Activated naive CD4-positive, alpha-beta T cell (primary cell): Measurements from ENCODE around the gene MGST3.
"Not testable (repeated sequence)": the region's sequence is repeated elsewhere in the genome, so short reads cannot be mapped to it uniquely, and the experiment has no call there.

ENCODE experiments used
- DNase-seq, 4 experiments: peaks; one replicate each; lab custom pipeline; 2025; lab: John Stamatoyannopoulos, UW

Gene MGST3

DNA sequence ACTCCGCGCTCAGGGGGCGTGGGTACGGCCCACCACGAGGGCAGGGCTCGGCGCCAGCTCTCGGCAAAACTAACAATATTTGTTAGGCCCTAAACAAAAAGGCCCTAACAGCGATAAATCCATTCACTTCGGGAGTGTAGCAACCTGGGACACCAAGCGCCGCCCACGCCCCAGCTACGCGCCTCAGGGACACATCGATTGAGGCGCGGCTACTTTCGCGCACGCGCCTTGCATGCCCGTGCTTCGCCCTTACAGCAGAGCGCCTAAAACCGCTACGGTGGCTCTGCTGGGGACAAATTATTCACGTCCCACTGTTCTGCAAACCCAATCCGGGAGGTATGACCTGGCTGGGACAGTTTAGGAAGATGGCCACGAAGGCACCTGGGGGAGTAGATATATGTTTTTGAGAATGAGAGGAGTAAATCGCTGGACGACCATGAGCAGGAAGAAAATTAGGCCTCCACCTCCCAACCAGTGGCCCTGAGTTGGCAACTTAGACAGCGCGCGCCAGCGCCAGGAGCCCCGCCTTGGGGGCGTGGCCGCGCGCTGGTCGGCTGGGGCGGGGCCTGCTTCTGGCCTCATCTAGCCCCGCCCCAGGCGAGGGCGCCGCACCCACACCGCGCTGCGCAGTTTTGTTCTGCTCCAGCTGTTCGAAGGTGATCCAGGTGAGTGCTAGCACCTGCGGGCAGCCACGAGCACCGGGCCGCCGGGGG is at the start of gene MGST3:
TSS of gene MGST3 (plus strand) at position 606 of the 713 bp plus-strand sequence. CDS start 18,614 bp downstream, outside the sequence.
- DNase-seq, result peak; percentile 79 to 92 (median 88)

DNA sequence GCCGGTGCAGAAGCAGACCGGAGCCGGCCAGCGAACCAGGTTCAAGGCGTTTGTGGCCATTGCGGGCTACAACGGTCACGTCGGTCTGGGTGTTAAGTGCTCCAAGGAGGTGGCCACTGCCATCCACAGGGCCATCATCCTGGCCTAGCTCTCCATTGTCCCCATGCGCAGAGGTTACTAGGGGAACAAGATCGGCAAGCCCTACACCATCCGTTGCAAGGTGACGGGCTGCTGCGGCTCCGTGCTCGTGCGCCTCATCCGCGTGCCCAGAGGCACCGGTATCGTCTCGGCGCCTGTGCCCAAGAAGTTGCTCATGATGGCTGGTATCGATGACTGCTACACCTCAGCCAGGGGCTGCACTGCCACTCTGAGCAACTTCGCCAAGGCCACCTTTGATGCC is 49.1 kb upstream of the MGST3 start:
- no peak for DNase-seq

DNA sequence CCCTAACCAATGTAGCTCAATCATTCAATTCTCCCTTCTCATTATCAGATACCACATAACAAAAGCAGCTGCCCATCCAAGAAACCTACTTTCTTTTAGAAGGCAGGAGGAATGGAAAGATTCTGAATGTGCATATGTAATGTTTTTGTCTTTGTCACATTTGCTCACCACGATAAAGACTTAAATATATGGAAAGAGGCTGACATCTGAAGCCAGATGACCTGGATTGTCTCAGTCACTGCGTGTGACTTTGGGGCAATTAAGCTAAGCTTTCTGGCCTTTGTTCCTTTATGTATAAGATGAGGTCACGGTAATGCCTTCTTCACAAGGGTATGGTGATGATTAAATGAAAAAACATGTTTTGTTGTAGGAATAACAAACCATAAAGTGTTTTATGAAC is 44.6 kb upstream of the MGST3 start:
- no peak for DNase-seq

- not testable (repeated sequence) for DNase-seq
Observed at GRCh38 chr1:165591391-165591790, 39.6 kb upstream of the MGST3 start.

DNA sequence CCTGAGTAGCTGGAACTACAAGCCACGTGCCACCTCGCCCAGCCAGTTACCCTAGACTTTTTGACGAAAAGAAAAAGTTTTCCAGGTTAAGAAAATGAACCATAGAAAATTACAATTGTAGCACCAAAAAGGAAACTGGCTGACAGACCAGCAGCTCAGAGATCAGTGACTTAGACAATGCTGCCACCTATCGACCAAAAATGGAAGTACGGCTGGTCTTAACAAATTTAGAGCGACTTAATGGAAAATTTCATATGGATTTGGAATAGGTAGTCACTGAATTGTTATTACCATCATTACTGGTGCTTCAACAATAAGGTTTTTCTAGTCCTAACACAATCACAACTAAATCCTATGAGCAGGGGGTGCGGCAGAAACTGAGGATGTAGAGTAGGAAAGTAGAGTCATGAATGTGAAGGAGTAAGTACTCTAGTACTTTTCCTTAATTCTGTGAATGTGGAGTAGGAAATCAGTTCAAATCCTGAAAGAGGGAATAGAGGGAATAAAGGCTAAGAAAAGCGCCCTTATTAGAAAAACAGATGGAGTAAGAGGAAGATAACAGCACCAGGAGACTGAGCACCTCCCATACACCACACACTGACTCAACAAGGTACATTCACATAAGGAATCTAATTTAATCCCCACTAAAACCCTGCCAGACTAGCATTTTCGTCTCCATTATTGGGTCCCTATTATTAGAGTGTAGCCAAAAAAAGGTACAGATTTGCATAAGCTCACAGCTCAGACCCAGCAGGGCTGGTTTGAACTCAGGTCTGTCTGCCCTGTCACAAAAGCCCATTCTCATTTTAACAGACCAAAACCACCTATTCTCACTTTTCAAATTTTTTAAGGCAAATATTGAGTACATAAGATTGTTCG is 37.9 kb upstream of the MGST3 start:
- DNase-seq, result peak; percentile 22 to 67 (median 59)

DNA sequence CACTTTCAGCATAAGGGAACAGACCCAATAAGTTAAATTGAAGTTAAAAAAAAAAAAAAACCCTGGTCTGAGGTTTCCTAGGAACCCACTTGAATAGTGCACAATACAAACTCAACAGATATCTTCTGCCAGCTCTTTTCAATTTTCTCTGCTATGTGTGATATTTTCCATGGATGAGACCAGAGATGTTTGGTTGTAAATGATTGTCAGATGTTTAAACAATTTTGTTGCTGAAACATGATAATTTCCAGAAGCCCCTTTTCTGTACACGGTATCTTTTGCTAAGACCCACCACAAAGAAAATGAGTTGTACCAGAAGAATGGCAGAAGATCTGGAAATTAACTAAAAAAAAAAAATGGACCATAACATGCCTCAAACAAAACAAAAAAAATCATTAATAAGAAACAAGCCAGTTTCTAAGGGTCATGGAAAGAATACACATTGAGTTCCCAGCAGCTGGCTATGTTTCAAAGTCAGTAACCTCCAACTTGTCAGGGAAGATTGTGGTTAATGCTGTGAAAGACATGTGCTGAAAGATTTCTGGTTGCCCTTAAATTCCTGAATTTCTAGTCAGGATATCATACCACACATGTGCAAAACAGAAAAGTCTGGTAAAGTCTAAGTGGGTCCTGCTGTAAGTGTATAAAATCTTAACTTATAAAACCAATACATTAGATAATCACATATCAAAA is 35.6 kb upstream of the MGST3 start:
- DNase-seq, result no peak

DNA sequence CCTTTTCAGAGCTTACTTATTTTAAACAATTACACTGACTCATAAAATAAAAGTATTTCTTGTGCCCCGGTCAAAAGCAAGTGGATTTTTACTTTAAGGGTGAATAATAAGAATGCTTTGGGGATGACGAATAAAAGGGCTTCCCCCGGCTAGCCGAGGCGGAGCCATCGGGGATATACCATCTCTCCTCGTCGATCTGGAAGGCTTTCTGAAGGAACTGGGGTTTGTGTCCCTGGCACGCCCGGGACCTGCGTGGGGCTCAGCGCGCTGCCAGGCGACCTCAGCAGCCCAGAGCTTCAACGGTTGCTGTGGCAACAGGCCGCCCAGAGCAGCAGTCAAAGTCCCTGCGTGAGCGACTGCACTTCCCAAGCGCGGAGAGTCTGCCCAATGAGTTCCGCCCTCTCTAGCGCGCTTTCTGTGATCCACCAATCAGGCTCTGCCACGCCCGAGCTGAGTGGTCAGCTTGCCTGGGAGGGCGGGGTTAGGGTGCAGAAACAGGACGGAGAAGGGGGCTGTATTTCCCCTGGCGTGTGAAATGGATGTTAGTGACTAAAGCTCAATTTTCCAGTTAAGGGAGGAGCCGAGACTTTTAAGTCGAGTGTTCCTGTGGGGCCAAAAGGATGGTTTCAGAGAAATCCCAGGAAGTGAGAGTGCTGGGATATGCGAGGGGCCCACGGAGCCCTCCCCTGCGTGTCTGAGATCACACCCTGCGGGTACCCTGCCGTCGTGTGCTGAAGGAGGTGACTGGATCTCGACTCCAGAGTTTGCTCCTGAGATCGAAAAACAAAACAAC is 33.0 kb upstream of the MGST3 start:
- peak; percentile 52 to 69 (median 66) for DNase-seq

DNA sequence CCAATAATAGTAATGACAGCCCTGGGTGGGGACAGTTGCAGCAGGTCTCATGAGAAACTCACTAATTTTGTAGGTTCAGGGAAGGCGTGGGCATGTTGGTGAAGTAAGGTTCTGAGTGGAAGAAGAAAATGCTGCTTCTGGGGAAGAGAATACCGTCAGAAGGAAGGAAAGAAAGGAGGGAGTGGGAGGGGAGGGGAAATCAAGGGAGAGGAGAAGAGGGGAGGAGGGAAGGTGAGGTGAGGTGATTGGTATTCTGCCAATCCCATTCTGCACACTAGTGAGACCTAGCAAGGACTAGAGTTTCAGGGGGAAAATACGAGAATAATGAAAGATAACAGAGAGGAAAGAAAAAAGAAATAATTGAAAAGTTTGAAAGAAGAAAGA is 32.4 kb upstream of the MGST3 start:
- no peak for DNase-seq

DNA sequence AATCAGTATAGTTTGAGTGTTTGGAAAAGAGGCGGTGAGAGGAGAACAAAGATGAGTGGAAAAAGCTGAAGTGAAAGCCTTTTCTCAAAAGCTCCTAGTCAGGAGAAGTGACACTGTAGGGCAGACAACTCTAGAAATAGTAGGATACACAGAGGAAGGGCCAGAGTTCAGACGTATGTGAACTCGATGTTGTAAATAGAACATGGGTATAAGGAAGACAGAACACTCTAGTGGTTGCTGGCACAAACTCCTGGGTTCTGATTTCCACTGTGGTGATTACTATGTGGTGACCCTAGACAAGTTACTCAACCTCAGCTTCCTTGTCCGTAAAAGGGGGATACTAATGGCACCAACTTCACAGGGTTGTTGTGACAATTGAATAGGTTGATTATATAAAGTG is 30.2 kb upstream of the MGST3 start:
- no peak for DNase-seq

DNA sequence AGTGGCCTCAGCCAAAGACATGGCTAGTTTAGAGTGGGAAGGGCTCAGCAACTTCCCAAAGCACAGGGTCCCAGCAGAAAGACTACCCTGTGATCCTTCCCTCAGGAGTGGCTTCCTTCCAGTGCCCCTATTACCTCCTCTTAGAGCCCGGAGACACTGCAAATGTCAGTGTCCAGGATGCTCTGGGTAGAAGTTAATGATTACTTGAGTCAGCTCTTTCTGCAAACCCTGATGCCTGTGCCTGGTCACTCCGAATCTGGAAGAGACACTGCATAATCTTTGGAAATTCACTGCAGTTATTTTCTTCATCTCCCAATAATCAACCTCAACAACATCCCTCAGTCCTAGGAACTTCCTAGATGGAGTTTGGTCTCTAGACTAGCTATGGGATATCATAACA is 27.2 kb upstream of the MGST3 start:
- no peak for DNase-seq

DNA sequence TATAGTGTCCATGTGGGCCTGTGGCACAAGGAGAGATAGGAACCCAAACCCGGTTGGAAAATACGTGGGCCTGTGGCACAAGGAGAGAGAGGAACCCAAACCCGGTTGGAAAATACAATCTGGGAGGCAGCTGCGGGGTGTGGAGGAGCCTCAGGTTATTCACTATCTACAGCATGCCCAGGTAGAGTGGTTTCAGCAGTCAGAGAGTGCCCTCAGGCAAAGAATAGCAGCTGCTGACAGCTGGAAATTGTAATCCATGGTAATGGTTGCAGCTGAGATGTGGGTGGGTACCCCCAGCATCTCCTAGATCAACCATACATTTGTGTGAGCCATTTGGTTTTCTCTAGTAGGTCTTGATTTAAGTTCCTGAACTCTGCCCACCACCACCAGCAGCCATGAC is 25.8 kb upstream of the MGST3 start:
- DNase-seq, result no peak

DNA sequence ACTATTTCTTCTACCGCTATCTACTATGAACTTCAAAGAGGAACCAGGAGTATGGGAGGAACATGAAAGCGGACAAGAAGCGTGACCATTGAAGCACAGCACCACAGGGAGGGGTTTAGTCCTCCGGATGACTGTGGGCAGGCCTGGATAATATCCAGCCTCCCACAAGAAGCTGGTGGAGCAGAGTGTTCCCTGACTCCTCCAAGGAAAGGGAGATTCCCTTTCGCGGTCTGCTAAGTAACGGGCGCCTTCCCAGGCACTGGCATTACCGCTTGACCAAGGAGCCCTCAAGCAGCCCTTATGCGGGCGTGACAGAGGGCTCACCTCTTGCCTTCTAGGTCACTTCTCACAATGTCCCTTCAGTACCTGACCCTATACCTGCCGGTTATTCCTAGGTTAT is 24.4 kb upstream of the MGST3 start:
- not testable (repeated sequence) for DNase-seq

DNA sequence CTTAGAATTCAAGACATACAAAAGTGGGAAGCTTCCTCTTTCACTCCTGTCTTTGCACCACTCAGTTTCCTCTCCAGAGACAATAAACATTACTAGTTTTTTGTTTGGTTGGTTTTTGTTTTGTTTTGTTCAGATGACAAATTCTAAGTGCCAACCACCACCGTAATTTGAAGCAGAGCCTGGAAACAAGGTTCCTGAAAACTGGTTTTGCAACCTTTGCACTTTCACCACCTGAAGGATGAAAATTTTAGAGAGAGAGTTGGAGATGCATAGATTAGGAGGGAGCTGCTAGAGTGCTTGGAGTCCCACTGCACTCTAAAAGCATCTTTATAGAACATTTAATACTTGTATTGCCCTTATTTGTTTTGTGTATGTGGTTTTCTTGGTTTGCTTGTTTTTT is 20.2 kb upstream of the MGST3 start:
- DNase-seq, result no peak

DNA sequence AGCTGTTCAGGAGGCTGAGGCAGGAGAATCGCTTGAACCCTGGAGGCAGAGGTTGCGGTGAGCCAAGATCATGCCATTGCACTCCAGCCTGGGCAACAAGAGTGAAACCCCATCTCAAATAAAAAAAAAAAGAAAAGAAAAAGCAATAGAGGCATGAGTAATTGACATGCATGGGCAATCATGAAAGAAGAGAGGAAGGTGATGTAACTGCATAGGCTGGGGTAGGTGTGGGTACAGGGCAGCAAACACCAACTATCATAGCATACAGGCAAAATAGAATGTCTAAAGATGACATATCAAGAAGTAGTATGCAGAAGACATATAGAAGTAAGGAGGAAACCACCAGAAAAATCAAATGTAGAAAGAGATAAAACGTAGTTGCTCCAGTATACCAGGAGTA is 19.0 kb upstream of the MGST3 start:
- DNase-seq, result no peak

GRCh38 chr1:165616054-165616612 is 14.9 kb upstream of the MGST3 start:
- no peak for DNase-seq

GRCh38 chr1:165616987-165617546 is 14.0 kb upstream of the MGST3 start:
- no peak for DNase-seq

DNA sequence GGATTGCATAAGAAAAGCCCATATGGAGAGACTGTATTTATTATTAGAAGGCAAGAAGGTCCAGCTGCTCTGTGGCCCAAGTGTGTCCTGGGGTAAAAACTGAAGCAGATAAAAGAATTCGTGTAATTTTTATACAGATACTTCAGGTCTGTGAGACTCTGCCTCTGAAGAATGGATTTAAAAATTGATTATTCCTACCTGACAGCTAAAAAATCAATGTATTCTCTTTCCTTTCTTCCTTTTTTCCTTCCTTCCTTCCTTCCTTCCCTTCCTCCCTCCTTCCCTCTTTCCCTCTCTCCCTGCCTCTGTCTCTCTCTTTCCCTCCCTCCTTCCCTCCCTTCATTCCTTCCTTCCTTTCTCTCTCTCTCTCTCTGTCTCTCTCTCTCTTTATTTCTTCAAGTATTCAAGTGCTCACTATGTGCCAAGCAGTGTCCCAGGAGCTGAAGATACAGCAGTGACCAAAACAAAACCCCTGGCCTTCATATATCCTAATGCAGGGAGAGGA is 11.3 kb upstream of the MGST3 start:
- DNase-seq, result no peak

DNA sequence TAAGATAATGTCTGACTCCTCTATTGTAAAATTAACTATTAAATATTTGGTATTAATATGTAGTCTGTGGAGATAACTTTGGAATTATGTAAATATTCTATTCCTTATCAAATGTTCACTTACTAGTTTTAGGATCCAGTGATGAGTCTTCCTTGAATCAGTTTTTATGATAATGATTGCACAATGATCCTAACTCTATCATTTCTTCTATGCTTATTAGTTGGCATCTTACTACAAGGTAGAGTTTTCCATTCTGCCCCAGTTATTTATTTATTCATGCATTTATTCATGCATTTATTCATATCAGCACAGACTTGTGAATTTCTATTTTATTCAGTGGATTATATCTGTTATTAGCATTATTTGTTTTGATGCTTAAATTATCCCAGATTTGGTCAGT is 7.4 kb upstream of the MGST3 start:
- DNase-seq, result no peak

GRCh38 chr1:165624441-165624840 is 6.6 kb upstream of the MGST3 start:
- no peak for DNase-seq

DNA sequence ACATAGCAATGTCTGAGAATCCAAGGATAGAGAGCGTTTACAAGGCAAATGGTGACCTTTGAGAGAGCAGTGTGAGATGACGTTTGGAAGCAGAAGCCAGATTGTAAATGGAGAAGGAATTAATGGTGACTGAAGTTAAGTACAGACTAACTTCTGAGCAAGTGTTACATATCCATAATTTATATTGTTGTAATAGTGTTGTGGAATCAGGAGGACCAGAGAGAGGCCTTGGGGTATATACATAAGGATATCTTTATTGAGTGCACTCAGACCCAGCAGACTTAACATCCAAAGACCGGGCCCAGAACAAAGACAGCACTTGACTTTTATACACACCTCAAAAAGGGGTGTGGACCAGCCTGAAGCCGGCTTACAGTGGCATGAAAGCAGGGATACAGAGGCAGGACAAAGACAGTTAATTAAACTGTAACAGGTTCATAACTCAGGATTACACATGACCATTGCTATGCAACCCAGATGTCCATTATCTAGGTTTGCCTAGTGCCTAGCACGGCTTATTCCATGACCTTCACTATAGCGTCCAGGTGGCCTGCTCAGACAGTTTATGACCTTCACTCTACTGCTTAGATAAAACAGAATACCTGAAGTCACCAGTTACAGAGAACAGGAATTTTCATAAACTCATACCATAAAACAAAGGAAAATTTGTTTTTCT is 2.7 kb upstream of the MGST3 start:
- no peak for DNase-seq
